ENCODE measurements around the gene PTGES.
"Not testable (repeated sequence)": the region's sequence is repeated elsewhere in the genome, so short reads cannot be mapped to it uniquely, and the experiment has no call there.

Gene PTGES

GRCh38 chr9:129776938-129777768 is 24.3 kb upstream of the PTGES start:
- Mint-ChIP-seq H3K36me3 (ENCODE audit: low read depth) (no peaks in the 10 kb centered on the region), H3K27me3 (peaks cover 17% of the 10 kb centered on the region), H3K9me3 (no peaks in the 10 kb centered on the region), H3K4me3 (peak overlapping the region; percentile 47), H3K27ac (peak overlapping the region; percentile 76), H3K4me1 (peaks cover 27% of the 10 kb centered on the region)
- ATAC-seq = peak; percentile 90
- DNase-seq = peak; percentile 85

- DNase-seq = no peak
- H3K27ac Mint-ChIP-seq = no peak overlapping the region
- peaks cover 15% of the 10 kb centered on the region for H3K27me3 Mint-ChIP-seq
Observed at GRCh38 chr9:129776566-129776937, 23.7 kb upstream of the PTGES start.

GRCh38 chr9:129776096-129776495 is 23.3 kb upstream of the PTGES start:
- Mint-ChIP-seq H3K4me1 (peaks cover 25% of the 10 kb centered on the region), H3K27me3 (peaks cover 15% of the 10 kb centered on the region)
- not testable (repeated sequence) for ATAC-seq; H3K9me3 Mint-ChIP-seq; H3K36me3 Mint-ChIP-seq (ENCODE audit: low read depth); DNase-seq; H3K27ac Mint-ChIP-seq; H3K4me3 Mint-ChIP-seq

More at GRCh38 chr9:129776566-129776937, 23.7 kb upstream of the PTGES start:
- Mint-ChIP-seq H3K4me3 (no peak overlapping the region), H3K36me3 (ENCODE audit: low read depth) (no peaks in the 10 kb centered on the region), H3K9me3 (no peaks in the 10 kb centered on the region), H3K4me1 (peaks cover 27% of the 10 kb centered on the region)
- ATAC-seq = no peak

- H3K4me3 Mint-ChIP-seq = no peak overlapping the region
Observed at GRCh38 chr9:129775448-129775798, 22.6 kb upstream of the PTGES start.

GRCh38 chr9:129774791-129775447 is 22.1 kb upstream of the PTGES start:
- Mint-ChIP-seq H3K27ac (no peak overlapping the region), H3K27me3 (peaks cover 15% of the 10 kb centered on the region)

More at GRCh38 chr9:129775448-129775798, 22.6 kb upstream of the PTGES start:
- no peaks in the 10 kb centered on the region for H3K36me3 Mint-ChIP-seq (ENCODE audit: low read depth)
- no peak overlapping the region for H3K27ac Mint-ChIP-seq
- peaks cover 19% of the 10 kb centered on the region for H3K4me1 Mint-ChIP-seq
- ATAC-seq (no peak), DNase-seq (no peak)
- no peaks in the 10 kb centered on the region for H3K9me3 Mint-ChIP-seq
- peaks cover 15% of the 10 kb centered on the region for H3K27me3 Mint-ChIP-seq

GRCh38 chr9:129773262-129774048 is 20.6 kb upstream of the PTGES start:
- Mint-ChIP-seq H3K27ac (no peak overlapping the region), H3K36me3 (ENCODE audit: low read depth) (no peaks in the 10 kb centered on the region), H3K4me1 (peaks cover 19% of the 10 kb centered on the region), H3K27me3 (peaks cover 15% of the 10 kb centered on the region), H3K9me3 (no peaks in the 10 kb centered on the region), H3K4me3 (no peak overlapping the region)
- no peak for ATAC-seq
- DNase-seq = no peak

More at GRCh38 chr9:129774791-129775447, 22.1 kb upstream of the PTGES start:
- no peak for DNase-seq
- no peak for ATAC-seq
- H3K4me1 Mint-ChIP-seq = peaks cover 19% of the 10 kb centered on the region
- no peaks in the 10 kb centered on the region for H3K9me3 Mint-ChIP-seq
- no peak overlapping the region for H3K4me3 Mint-ChIP-seq
- H3K36me3 Mint-ChIP-seq (ENCODE audit: low read depth) = no peaks in the 10 kb centered on the region

GRCh38 chr9:129770741-129771140 is 17.9 kb upstream of the PTGES start:
- peaks cover 7% of the 10 kb centered on the region for H3K4me1 Mint-ChIP-seq
- no peaks in the 10 kb centered on the region for H3K36me3 Mint-ChIP-seq (ENCODE audit: low read depth)
- DNase-seq (no peak), ATAC-seq (no peak)
- H3K27ac Mint-ChIP-seq = no peak overlapping the region
- no peak overlapping the region for H3K4me3 Mint-ChIP-seq
- H3K9me3 Mint-ChIP-seq = no peaks in the 10 kb centered on the region
- H3K27me3 Mint-ChIP-seq = peaks cover 10% of the 10 kb centered on the region

- Mint-ChIP-seq H3K36me3 (ENCODE audit: low read depth) (no peaks in the 10 kb centered on the region), H3K4me1 (peaks cover 7% of the 10 kb centered on the region), H3K27ac (no peak overlapping the region), H3K27me3 (peaks cover 7% of the 10 kb centered on the region), H3K9me3 (no peaks in the 10 kb centered on the region), H3K4me3 (no peak overlapping the region)
- ATAC-seq = no peak
- DNase-seq = no peak
Observed at GRCh38 chr9:129769669-129770068, 16.8 kb upstream of the PTGES start.

- no peak for ATAC-seq
- H3K4me3 Mint-ChIP-seq = no peak overlapping the region
- no peaks in the 10 kb centered on the region for H3K36me3 Mint-ChIP-seq (ENCODE audit: low read depth)
- DNase-seq = no peak
- no peak overlapping the region for H3K27ac Mint-ChIP-seq
- H3K9me3 Mint-ChIP-seq = no peaks in the 10 kb centered on the region
- peaks cover 2% of the 10 kb centered on the region for H3K27me3 Mint-ChIP-seq
- H3K4me1 Mint-ChIP-seq = peaks cover 7% of the 10 kb centered on the region
Observed at GRCh38 chr9:129768486-129768885, 15.6 kb upstream of the PTGES start.

- Mint-ChIP-seq H3K4me3 (no peak overlapping the region), H3K27ac (no peak overlapping the region), H3K9me3 (no peaks in the 10 kb centered on the region), H3K36me3 (ENCODE audit: low read depth) (no peaks in the 10 kb centered on the region), H3K27me3 (peaks cover 5% of the 10 kb centered on the region), H3K4me1 (peaks cover 7% of the 10 kb centered on the region)
- ATAC-seq (no peak), DNase-seq (no peak)
Observed at GRCh38 chr9:129765764-129766317, 13.0 kb upstream of the PTGES start.

GRCh38 chr9:129762985-129763926 is 10.4 kb upstream of the PTGES start:
- Mint-ChIP-seq H3K9me3 (no peaks in the 10 kb centered on the region), H3K27ac (no peak overlapping the region), H3K4me1 (peaks cover 6% of the 10 kb centered on the region), H3K4me3 (no peak overlapping the region), H3K27me3 (peaks cover 8% of the 10 kb centered on the region), H3K36me3 (ENCODE audit: low read depth) (no peaks in the 10 kb centered on the region)
- no peak for DNase-seq
- ATAC-seq = no peak

GRCh38 chr9:129762370-129762984 is 9.6 kb upstream of the PTGES start:
- H3K4me1 Mint-ChIP-seq; H3K9me3 Mint-ChIP-seq; H3K4me3 Mint-ChIP-seq; ATAC-seq; H3K27me3 Mint-ChIP-seq; H3K27ac Mint-ChIP-seq; DNase-seq; H3K36me3 Mint-ChIP-seq (ENCODE audit: low read depth): not testable (repeated sequence)

- Mint-ChIP-seq H3K4me1 (peaks cover 12% of the 10 kb centered on the region), H3K9me3 (no peaks in the 10 kb centered on the region), H3K27me3 (peaks cover 10% of the 10 kb centered on the region), H3K36me3 (ENCODE audit: low read depth) (no peaks in the 10 kb centered on the region), H3K4me3 (no peak overlapping the region), H3K27ac (no peak overlapping the region)
- ATAC-seq = no peak
- DNase-seq = no peak
Observed at GRCh38 chr9:129761901-129762369, 9.1 kb upstream of the PTGES start.

Data from activated naive CD8-positive, alpha-beta T cell treated with anti-CD3 and anti-CD28 coated beads, Interleukin-2, amount 50 U/mL, for 24 hours (primary cell).